Measurements from ENCODE around the gene TK1. TPM values are rescaled to one million over a fixed set of nuclear protein-coding genes. Genes with fewer than 3 reads are reported as not detected.
"Not testable (repeated sequence)": the region's sequence is repeated elsewhere in the genome, so short reads cannot be mapped to it uniquely, and the experiment has no call there.

TK1 gene
- 245 and 276 TPM in 2 replicates for total RNA-seq

DNA sequence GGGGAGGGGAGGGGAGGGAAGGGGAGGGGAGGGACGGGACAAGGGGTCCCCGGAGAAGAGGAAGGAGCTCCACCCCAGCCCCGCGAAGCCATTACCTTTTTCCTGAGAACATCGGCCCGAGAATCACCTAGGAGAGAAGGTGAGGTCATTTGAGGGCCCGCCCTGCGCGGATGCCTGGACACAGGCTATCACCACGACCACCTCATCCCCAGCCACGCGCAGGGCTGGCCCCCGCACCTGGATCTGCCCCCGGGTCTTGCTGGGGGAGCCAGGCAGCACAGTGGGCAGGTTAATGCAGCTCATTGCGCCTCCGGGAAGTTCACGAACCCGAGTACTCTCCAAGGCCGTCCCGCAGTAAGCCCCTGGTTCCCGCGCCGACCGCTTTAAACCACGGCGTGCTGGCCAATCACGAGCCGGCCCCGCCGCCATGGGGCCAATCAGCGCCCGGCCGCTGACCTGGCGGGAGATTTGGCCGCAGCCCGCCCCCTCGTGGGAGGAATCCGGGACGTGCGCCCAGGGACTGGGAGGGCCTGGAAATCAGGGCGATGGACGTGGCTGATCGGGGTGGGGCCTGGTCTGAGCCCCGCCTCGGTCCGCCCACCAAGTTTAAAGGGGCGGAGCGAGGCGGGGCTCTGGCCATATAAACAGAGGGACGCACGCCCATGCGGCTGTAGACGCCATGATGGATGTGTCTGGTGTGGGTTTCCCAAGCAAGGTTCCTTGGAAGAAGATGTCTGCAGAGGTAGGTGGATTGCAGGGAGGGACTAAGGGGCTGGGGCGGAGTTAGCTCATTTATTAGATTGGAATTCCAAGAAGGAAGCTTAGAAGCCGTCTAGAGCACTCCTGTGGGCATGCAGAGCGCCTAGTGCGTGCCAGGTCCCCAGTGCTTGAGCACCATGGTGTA lies at the start of gene TK1, which contains the start of gene AFMID:
Gene TK1 (minus strand): TSS at position 361 of the 904 bp plus-strand sequence. CDS start 58 bp downstream, at position 303.
Gene AFMID (plus strand): TSS at position 671 of the 904 bp plus-strand sequence. CDS start 9 bp downstream, at position 680.
- TF ChIP-seq CTCF (conservative IDR thresholded peaks at IDR 0.05; ENCODE audit: low read depth, low read length) = peak; percentile 80
- peak within 1 kb of the TSS; percentile 64 for H3K4me3 ChIP-seq (ENCODE audit: low read depth, low read length)
- peak; percentile 73 for DNase-seq (ENCODE audit: low read depth)

- no peak overlapping the region for H3K4me3 ChIP-seq (ENCODE audit: low read depth, low read length)
- no peak for TF ChIP-seq CTCF (conservative IDR thresholded peaks at IDR 0.05; ENCODE audit: low read depth, low read length)
- DNase-seq (ENCODE audit: low read depth) = no peak
Observed at GRCh38 chr17:78235885-78236284, 49.0 kb upstream of the TK1 start.

GRCh38 chr17:78235022-78235421 lies 48.2 kb upstream of the TK1 start:
- H3K4me3 ChIP-seq (ENCODE audit: low read depth, low read length); DNase-seq (ENCODE audit: low read depth): not testable (repeated sequence)

- DNase-seq (ENCODE audit: low read depth) = no peak
- H3K4me3 ChIP-seq (ENCODE audit: low read depth, low read length) = no peak overlapping the region
- TF ChIP-seq CTCF (conservative IDR thresholded peaks at IDR 0.05; ENCODE audit: low read depth, low read length) = no peak
Observed at GRCh38 chr17:78234261-78234865, 47.5 kb upstream of the TK1 start.

GRCh38 chr17:78233678-78234077 lies 46.8 kb upstream of the TK1 start:
- DNase-seq (ENCODE audit: low read depth) = no peak
- no peak overlapping the region for H3K4me3 ChIP-seq (ENCODE audit: low read depth, low read length)
- no peak for TF ChIP-seq CTCF (conservative IDR thresholded peaks at IDR 0.05; ENCODE audit: low read depth, low read length)

DNA sequence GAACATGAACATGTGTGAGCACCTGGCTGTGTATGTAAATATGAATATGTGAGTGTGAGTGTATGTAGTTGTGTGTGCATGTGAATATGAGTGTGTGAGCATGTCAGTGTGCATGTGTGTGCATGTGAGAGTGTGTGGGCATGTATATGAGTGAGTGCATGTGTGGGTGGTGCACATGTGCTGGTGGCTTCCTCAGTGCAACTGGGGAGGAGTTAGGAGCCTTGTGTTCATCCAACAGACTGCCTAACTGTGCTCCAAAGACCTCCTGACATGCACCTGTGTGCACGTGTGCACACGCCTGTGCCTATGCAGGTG lies 46.0 kb upstream of the TK1 start:
- H3K4me3 ChIP-seq (ENCODE audit: low read depth, low read length) = no peak overlapping the region
- TF ChIP-seq CTCF (conservative IDR thresholded peaks at IDR 0.05; ENCODE audit: low read depth, low read length) = no peak
- DNase-seq (ENCODE audit: low read depth) = no peak

- no peak for TF ChIP-seq CTCF (conservative IDR thresholded peaks at IDR 0.05; ENCODE audit: low read depth, low read length)
- no peak overlapping the region for H3K4me3 ChIP-seq (ENCODE audit: low read depth, low read length)
- DNase-seq (ENCODE audit: low read depth) = no peak
Observed at GRCh38 chr17:78231991-78232858, 45.4 kb upstream of the TK1 start.
